DLD1 (cell line): Measurements from ENCODE around the gene CFAP46.

ENCODE experiments used
- in situ Hi-C: cut with HindIII; loops from 2 replicates; pipeline ENCODE4 v1.10.0; 2017; ENCODE audit warnings: low sequenced_read_pairs

The CFAP46 gene

GRCh38 chr10:132942101-132943057 lies at the start of gene CFAP46:
TSS of gene CFAP46 (minus strand) at chr10:132942570. CDS start at chr10:132942484, 86 bp downstream.
- in situ Hi-C loops, result loop anchor here (25.0 kb wide), 2 partner anchors 95 to 220 kb away; partner anchors contain the start of gene KNDC1

GRCh38 chr10:132991706-132992432 lies 49.5 kb upstream of the CFAP46 start:
- in situ Hi-C loops, result no loop called here

DNA sequence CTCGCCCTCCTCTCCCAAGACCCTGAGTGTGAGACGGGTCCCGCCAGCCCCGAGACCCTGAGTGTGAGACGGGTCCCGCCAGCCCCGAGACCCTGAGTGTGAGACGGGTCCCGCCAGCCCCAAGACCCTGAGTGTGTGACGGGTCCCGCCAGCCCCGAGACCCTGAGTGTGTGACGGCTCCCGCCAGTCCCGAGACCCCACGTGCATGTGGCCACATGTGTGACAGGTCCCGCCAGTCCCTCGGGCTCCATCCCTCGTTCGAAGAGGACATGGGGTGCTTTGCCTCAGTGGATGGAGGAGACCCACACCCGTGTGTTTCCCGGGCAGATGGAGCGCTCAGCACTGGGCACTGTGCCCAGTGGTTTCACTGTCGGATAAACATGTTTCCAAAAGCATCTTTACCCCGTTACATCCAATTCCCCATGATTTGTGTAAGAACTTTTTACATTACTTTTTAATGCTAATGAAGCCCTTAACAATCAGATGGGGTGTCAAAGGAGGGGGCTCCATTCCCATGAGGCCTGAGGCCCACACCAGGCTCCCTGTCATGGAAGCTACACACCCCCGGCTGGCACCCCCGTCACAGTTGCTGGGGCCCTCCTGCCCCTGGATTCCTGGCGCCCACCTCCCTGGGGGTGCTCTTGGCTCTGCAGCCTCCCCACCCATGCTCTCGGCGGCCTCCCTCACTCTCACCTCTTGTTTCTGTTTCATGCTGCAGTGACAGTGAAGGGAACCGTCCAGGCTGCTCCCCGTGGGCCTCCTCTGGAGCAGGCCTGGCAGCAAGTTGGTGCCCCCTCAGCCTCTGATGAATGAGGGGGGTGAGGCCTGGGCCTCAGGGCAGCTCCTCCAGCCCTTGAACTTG lies 48.5 kb upstream of the CFAP46 start:
- in situ Hi-C loops, result no loop called here

- in situ Hi-C loops, result no loop called here
These were observed 47.4 kb upstream of the CFAP46 start for GRCh38 chr10:132989476-132990415.

- in situ Hi-C loops, result no loop called here
These were observed 46.6 kb upstream of the CFAP46 start for GRCh38 chr10:132988988-132989387.

GRCh38 chr10:132987671-132988571 lies 45.6 kb upstream of the CFAP46 start:
- in situ Hi-C loops, result no loop called here

DNA sequence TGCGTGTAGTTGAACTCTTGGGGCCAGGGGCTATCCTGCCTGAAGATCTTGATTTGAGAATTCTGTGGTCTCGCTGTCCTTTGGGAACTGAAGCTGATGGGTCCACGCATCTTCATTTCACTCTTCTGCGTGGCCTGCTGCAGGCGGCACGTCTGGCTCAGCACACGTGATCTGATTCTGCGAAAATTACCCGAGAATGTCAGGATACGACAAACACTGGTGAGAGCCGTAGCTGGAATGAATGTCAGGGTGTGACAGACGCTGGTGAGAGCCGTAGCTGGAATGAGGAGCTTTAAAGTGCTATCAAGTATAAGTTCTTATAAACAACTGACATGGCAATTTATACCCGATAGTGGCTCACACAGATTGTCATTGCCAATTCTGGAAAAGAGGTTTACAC lies 44.6 kb upstream of the CFAP46 start:
- in situ Hi-C loops, result no loop called here

- in situ Hi-C loops, result no loop called here
These were observed 44.2 kb upstream of the CFAP46 start for GRCh38 chr10:132986576-132986975.

DNA sequence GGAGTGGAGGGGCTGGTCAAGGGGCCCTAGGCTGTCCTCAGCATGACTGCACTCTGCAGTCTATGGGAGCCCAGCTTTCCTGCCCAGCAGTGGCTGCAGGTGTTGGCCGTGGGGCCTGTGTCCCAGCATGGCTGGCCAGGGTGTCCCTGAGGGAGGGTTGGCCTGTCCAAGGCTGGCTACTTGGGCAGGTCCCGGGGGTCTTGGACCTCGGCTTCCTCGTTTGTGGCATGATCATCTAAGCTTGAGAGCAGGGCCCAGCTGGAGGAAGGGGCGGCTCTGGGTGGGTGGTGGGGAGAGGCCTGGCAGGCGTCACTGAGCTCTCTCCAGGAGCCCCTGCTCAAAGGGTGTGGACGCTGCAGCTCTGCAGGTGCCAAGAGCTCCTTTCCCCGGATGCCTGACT lies 43.7 kb upstream of the CFAP46 start:
- in situ Hi-C loops, result no loop called here

- in situ Hi-C loops, result no loop called here
These were observed 43.2 kb upstream of the CFAP46 start for GRCh38 chr10:132985546-132985900.

GRCh38 chr10:132984801-132985545 lies 42.6 kb upstream of the CFAP46 start:
- in situ Hi-C loops, result no loop called here

GRCh38 chr10:132984008-132984295 lies 41.6 kb upstream of the CFAP46 start:
- in situ Hi-C loops, result no loop called here

DNA sequence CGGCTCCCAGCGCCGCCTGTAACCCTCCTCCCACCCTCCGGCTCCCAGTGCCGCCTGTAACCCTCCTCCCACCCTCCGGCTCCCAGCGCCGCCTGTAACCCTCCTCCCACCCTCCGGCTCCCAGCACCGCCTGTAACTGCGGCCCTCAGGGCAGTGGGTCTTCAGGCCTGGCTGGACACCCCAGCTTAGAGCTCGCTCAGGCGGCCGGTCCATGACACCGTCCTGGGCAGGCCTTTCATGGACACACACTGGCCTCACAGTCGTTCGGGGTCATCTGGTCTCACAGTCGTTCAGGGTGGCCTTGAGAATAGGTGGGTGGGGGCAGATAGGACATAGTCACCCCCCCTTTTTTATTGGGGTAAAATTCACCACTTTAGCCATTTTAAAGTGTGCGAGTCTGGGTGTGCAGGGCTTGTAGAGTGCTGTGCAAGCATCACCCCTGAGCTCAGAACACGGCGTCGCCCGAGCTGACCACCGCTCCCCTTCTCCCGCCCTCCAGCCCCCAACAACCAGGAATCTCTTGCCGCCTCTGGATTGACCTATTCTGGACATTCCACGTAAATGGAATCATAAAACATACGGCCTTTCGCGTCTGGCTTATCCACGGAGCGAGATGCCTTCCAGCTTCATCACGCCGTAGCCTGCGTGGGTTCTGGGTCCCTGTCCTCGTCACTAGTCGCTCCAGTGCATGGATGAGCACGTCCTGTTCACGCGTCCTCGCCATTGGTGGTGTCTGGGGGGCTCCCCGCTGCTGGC lies 41.1 kb upstream of the CFAP46 start:
- in situ Hi-C loops, result no loop called here

- in situ Hi-C loops, result no loop called here
These were observed 40.1 kb upstream of the CFAP46 start for GRCh38 chr10:132982301-132982989.

DNA sequence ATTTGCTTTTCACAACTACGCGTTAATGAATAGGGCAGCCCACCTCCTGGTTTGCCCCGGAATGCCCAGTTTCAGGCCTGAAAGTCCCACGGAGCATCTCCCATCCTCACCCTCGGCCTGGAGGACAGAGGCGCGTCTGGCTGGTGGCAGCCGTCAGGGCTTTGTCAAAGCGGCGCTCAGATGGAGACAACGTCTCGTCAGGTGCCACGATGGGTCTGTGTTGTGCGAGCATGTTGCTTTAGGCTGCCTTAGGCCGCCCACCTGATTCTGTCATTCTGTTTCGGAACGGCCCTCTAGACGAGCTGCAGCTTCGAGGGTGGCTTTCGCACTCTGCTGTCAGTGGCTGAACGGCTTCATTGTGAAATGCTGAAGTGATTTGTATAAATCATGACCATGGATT lies 39.4 kb upstream of the CFAP46 start:
- in situ Hi-C loops, result no loop called here

DNA sequence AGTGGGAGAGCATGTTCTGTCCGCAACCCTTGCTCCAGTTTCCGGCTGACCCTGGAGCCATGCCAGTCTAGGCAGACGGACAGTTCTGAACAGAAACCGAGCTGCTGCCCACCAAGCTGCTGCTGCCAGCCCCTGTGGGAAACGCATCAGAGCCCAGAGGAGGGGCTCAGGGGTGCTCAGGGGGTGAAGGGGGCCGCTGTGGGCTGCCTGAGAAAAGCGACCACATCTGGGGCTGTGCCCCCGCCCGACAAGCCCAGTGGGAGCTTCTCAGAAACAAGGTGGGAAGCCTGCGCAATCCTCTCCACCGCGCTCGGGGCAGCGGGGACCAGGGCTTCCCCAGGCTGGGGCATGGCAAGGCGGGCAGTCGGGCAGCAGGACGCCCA lies 38.8 kb upstream of the CFAP46 start:
- in situ Hi-C loops, result no loop called here
